Measurements from ENCODE around the gene AGBL2.

DNA sequence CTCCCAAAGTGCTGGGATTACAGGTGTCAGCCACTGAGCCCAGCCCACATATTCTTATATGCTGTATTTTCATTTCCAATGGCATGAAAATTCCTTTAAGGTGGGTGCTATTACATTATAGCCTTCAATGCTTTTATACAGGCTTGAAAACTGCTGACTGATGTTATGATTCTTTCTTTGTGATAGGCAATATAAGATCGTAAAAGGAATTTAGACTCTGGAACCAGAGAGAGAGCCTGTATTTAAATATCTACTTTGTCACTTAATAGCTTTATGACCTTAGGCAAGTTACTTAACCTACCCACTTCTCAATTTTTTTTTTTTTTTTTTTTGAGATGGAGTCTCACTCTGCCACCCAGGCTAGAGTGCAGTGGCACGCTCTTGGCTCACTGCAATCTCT, 26.2 kb downstream of the AGBL2 start:
- TF ChIP-seq, protein P1, sequence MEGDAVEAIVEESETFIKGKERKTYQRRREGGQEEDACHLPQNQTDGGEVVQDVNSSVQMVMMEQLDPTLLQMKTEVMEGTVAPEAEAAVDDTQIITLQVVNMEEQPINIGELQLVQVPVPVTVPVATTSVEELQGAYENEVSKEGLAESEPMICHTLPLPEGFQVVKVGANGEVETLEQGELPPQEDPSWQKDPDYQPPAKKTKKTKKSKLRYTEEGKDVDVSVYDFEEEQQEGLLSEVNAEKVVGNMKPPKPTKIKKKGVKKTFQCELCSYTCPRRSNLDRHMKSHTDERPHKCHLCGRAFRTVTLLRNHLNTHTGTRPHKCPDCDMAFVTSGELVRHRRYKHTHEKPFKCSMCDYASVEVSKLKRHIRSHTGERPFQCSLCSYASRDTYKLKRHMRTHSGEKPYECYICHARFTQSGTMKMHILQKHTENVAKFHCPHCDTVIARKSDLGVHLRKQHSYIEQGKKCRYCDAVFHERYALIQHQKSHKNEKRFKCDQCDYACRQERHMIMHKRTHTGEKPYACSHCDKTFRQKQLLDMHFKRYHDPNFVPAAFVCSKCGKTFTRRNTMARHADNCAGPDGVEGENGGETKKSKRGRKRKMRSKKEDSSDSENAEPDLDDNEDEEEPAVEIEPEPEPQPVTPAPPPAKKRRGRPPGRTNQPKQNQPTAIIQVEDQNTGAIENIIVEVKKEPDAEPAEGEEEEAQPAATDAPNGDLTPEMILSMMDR (conservative IDR thresholded peaks at IDR 0.05; ENCODE audit: low read length): no peak
- no peak for TF ChIP-seq EZH2phosphoT487 (IDR thresholded peaks at IDR 0.05; ENCODE audit: borderline replicate concordance)
